ENCODE measurements around the gene SEMA3G.

- TF ChIP-seq CTCF (conservative IDR thresholded peaks at IDR 0.05): no peak
- no peak for TF ChIP-seq ZFX (IDR thresholded peaks at IDR 0.05)
These were observed 24.5 kb downstream of the SEMA3G start for GRCh38 chr3:52420388-52420787.

Measured in C4-2B (cell line).